Liver (tissue), 9 donors: ENCODE results near the gene SPRN. TPM values are rescaled to one million over a fixed set of nuclear protein-coding genes. Genes with fewer than 3 reads are reported as not detected.

Source experiments
- DNase-seq: peaks from one replicate; pipeline ENCODE4 v3.0.0-alpha.2; 2017; ENCODE audit warnings: low spot score
- H3K27ac ChIP-seq, 2 donors: one replicate each; pipeline ENCODE4 v1.7.0; 2013; ENCODE audit warnings: inconsistent platforms in 2 of 2, low read length in 2 of 2, control low read depth in 1 of 2, low read depth in 1 of 2, mild to moderate bottlenecking in 1 of 2
- H3K27me3 ChIP-seq, 4 donors: one replicate each; pipeline versions ENCODE4 v1.6.1 to v1.7.0; 2013; ENCODE audit warnings: low read length in 3 of 4, inconsistent platforms in 1 of 4, mild to moderate bottlenecking in 1 of 4, moderate library complexity in 1 of 4; ENCODE audit not compliant: control insufficient read depth in 4 of 4, insufficient read depth in 4 of 4
- H3K36me3 ChIP-seq, 4 donors: one replicate each; pipeline versions ENCODE4 v1.6.1 to v1.7.0; 2013; ENCODE audit warnings: low read length in 3 of 4, mild to moderate bottlenecking in 3 of 4, low read depth in 1 of 4, moderate library complexity in 1 of 4; ENCODE audit not compliant: control insufficient read depth in 4 of 4, insufficient read depth in 3 of 4
- H3K4me1 ChIP-seq, 4 donors: one replicate each; pipeline versions ENCODE4 v1.6.1 to v1.7.0; 2013; ENCODE audit warnings: low read length in 3 of 4, mild to moderate bottlenecking in 3 of 4, moderate library complexity in 1 of 4; ENCODE audit not compliant: control insufficient read depth in 4 of 4, insufficient read depth in 4 of 4
- H3K4me3 ChIP-seq, 3 donors: one replicate each; pipeline versions ENCODE4 v1.6.1 to v1.7.0; 2013; ENCODE audit warnings: low read length in 3 of 3, control low read depth in 1 of 3, low read depth in 1 of 3, mild to moderate bottlenecking in 1 of 3
- H3K9ac ChIP-seq, 2 donors: one replicate each; pipeline ENCODE4 v1.7.0; 2013; ENCODE audit warnings: low read length in 2 of 2, mild to moderate bottlenecking in 2 of 2, moderate library complexity in 2 of 2, control low read depth in 1 of 2, low read depth in 1 of 2
- H3K9me3 ChIP-seq, 4 donors: one replicate each; pipeline versions ENCODE4 v1.6.1 to v1.7.0; 2013; ENCODE audit warnings: low read length in 3 of 4; ENCODE audit not compliant: control insufficient read depth in 4 of 4
- ATF3 ChIP-seq: IDR thresholded peaks from 2 replicates; pipeline ENCODE4 v1.6.1; 2016; ENCODE audit warnings: antibody characterized with exemption
- CTCF ChIP-seq: fragments of 150-350 bp; IDR thresholded peaks from 2 replicates; pipeline ENCODE4 v1.5.1; 2017; ENCODE audit warnings: improper control_type of control experiment, low read depth, low read length; ENCODE audit not compliant: missing input control
- EGR1 ChIP-seq, 2 donors: IDR thresholded peaks; 2 replicates each; pipeline ENCODE4 v1.6.1; 2016 to 2018; ENCODE audit warnings: antibody characterized with exemption in 2 of 2, low read depth in 2 of 2
- FOXA1 ChIP-seq: IDR thresholded peaks from 2 replicates; pipeline ENCODE4 v1.6.1; 2016; ENCODE audit warnings: antibody characterized with exemption
- FOXA2 ChIP-seq: IDR thresholded peaks from 2 replicates; pipeline ENCODE4 v1.6.1; 2016; ENCODE audit warnings: antibody characterized with exemption
- GABPA ChIP-seq, 2 donors: IDR thresholded peaks in 1 of 2; conservative IDR thresholded peaks in 1 of 2; 2 replicates each; pipeline ENCODE4 v1.6.1; 2016; ENCODE audit warnings: antibody characterized with exemption in 2 of 2, mild to moderate bottlenecking in 1 of 2, moderate library complexity in 1 of 2
- HNF4A ChIP-seq, 2 donors: conservative IDR thresholded peaks; 2 replicates each; pipeline ENCODE4 v1.6.1; 2016; ENCODE audit warnings: antibody characterized with exemption in 2 of 2, mild to moderate bottlenecking in 2 of 2
- HNF4G ChIP-seq: IDR thresholded peaks from 2 replicates; pipeline ENCODE4 v1.6.1; 2016; ENCODE audit warnings: antibody characterized with exemption
- JUND ChIP-seq, 2 donors: IDR thresholded peaks; 2 replicates each; pipeline ENCODE4 v1.6.1; 2016; ENCODE audit warnings: antibody characterized with exemption in 2 of 2
- MAX ChIP-seq: IDR thresholded peaks from 2 replicates; pipeline ENCODE4 v1.6.1; 2016; ENCODE audit warnings: antibody characterized with exemption
- NR2F2 ChIP-seq: IDR thresholded peaks from 2 replicates; pipeline ENCODE4 v1.6.1; 2016; ENCODE audit warnings: antibody characterized with exemption
- REST ChIP-seq: IDR thresholded peaks from 2 replicates; pipeline ENCODE4 v1.6.1; 2016; ENCODE audit warnings: antibody characterized with exemption, mild to moderate bottlenecking
- RXRA ChIP-seq, 2 donors: IDR thresholded peaks; 2 replicates each; pipeline ENCODE4 v1.6.1; 2017 to 2018; ENCODE audit warnings: antibody characterized with exemption in 2 of 2, mild to moderate bottlenecking in 1 of 2
- SP1 ChIP-seq: IDR thresholded peaks from 2 replicates; pipeline ENCODE4 v1.6.1; 2018; ENCODE audit warnings: antibody characterized with exemption, mild to moderate bottlenecking
- TAF1 ChIP-seq: conservative IDR thresholded peaks from 2 replicates; pipeline ENCODE4 v1.6.1; 2016; ENCODE audit warnings: antibody characterized with exemption, mild to moderate bottlenecking
- YY1 ChIP-seq: IDR thresholded peaks from 2 replicates; pipeline ENCODE4 v1.6.1; 2016; ENCODE audit warnings: antibody characterized with exemption, mild to moderate bottlenecking
- ZBTB33 ChIP-seq: IDR thresholded peaks from 2 replicates; pipeline ENCODE4 v1.6.1; 2016; ENCODE audit warnings: antibody characterized with exemption
- WGBS: extraction: QIAGEN DNeasy Blood & Tissue Kit; methylation state at CpG from one replicate; pipeline ENCODE4 v1.1.7; 2013; 5-methylcytosine and 5-hydroxymethylcytosine counted together
- polyA plus RNA-seq, 2 donors: library from polyadenylated mRNA; stranded (reverse) in 1 of 2; unstranded in 1 of 2; fragments of 200-250 nt in 1 of 2; fragments of >200 nt in 1 of 2; fragmentation: Nextera tagmentation in 1 of 2; extraction: Ambion mirVana in 1 of 2; gene quantifications; one replicate each; pipeline versions ENCODE4 v1.2.1 to v1.2.3, GENCODE V29; 2013 to 2015
- total RNA-seq, 2 donors: library from RNA; depleted of rRNA; stranded (reverse); fragments of >200 nt; gene quantifications; one replicate each; pipeline ENCODE4 v1.2.3, GENCODE V29; 2014
- donor health status: healthy.
- donor health status: healthy.
- donor health status: healthy.
- donor health status: healthy.
- donor health status: healthy.

The SPRN gene
- total and polyA plus RNA-seq, 4 donors, result 1.3 to 36.4 TPM; not detected in 2

- Histone ChIP-seq H3K27ac (no peak overlapping the region), H3K27me3 (no peaks in the 10 kb centered on the region), H3K9me3 (peaks cover 4 to 17% (median 11%) of the 10 kb centered on the region in 4 donors), H3K4me3 (no peak overlapping the region), H3K9ac (no peak overlapping the region), H3K36me3 (no peaks in the 10 kb centered on the region), H3K4me1 (no peaks in the 10 kb centered on the region)
- WGBS, result 60% methylated on average over 80 of the region's 80 CpGs
- TF ChIP-seq REST (no peak), GABPA (IDR thresholded peaks at IDR 0.05 in 1 of 2, conservative IDR thresholded peaks at IDR 0.05 in 1 of 2) (no peak), RXRA (IDR thresholded peaks at IDR 0.05) (no peak), FOXA2 (no peak), FOXA1 (no peak), HNF4G (no peak), NR2F2 (no peak), TAF1 (no peak), YY1 (no peak), HNF4A (conservative IDR thresholded peaks at IDR 0.05) (no peak), ATF3 (no peak), ZBTB33 (no peak), CTCF (no peak), JUND (IDR thresholded peaks at IDR 0.05) (no peak), EGR1 (IDR thresholded peaks at IDR 0.05; ENCODE audit: low read depth in 2 of 2) (no peak), MAX (no peak), SP1 (no peak)
- no peak for DNase-seq
Observed at GRCh38 chr10:133445751-133446708, 21.6 kb upstream of the SPRN start.
